CD4-positive, alpha-beta T cell treated with Interleukin-17A for 1 hour (primary cell): ENCODE measurements around the gene RETN.

Experiments
- DNase-seq: peaks from one replicate; pipeline ENCODE4 v3.0.0-alpha.2; 2020

The RETN gene

GRCh38 chr19:7709932-7710460 is 41.1 kb downstream of the RETN start:
- DNase-seq, result no peak

- no peak for DNase-seq
Measured at GRCh38 chr19:7710616-7711015, 41.8 kb downstream of the RETN start.

GRCh38 chr19:7715671-7716070 is 46.8 kb downstream of the RETN start:
- no peak for DNase-seq

- DNase-seq, result no peak
Measured at GRCh38 chr19:7716762-7717161, 47.9 kb downstream of the RETN start.

GRCh38 chr19:7718668-7719067 is 49.8 kb downstream of the RETN start:
- no peak for DNase-seq
